GM21825 (cell line): ENCODE measurements around the gene RGL1.
"Not testable (repeated sequence)": the region's sequence is repeated elsewhere in the genome, so short reads cannot be mapped to it uniquely, and the experiment has no call there.

ENCODE experiments used
- ATAC-seq: cut with Tn5 transposase; IDR thresholded peaks from one replicate; pipeline ENCODE4 v1.9.1; 2021; ENCODE audit warnings: mild to moderate bottlenecking, moderate library complexity; ENCODE audit not compliant: unreplicated experiment

The RGL1 gene

GRCh38 chr1:183804916-183805841, at the start of gene RGL1:
TSS of gene RGL1 (plus strand) at chr1:183805120. CDS start at chr1:183805298, 178 bp downstream.
- no peak for ATAC-seq

DNA sequence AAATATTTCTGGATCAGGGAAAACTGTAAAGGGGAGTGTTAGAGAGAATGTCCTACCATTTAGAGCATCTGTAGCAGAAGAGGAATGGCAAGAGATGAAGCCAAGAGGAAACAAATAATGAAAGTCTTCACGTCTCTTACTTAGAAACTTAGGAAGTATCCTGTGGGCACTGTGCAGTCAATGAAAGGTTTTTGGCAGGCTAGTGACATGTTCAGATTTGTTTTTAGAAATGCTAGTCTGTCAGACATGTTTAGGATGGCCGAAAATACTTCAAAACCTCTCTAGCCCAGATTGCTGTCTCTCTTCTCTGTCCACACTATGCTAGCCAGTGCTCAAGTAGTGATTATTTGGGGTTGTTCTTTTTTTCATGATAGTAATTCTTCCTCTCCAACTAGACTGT, 48.6 kb upstream of the RGL1 start:
- no peak for ATAC-seq

- no peak for ATAC-seq
These were observed 47.9 kb upstream of the RGL1 start for GRCh38 chr1:183757061-183757460.

DNA sequence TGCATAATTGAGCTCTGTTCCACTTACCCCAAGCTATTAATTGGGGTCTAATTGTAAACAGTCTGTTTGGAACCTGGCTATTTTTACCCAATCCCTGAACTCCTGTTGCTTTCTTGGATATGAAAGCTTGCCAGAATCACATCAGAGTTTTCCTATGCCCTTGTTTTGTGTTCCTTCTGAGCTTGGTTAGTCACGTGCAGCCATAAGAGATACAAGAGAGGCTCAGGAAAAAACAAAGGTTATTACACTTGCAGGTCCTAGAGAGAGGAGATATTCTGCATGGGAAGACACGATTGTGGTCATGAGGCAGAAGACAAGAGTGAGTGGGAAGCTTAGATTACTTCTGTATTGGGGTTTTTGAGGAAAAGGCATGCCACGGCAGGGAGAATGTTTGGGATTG, 46.0 kb upstream of the RGL1 start:
- ATAC-seq: no peak

DNA sequence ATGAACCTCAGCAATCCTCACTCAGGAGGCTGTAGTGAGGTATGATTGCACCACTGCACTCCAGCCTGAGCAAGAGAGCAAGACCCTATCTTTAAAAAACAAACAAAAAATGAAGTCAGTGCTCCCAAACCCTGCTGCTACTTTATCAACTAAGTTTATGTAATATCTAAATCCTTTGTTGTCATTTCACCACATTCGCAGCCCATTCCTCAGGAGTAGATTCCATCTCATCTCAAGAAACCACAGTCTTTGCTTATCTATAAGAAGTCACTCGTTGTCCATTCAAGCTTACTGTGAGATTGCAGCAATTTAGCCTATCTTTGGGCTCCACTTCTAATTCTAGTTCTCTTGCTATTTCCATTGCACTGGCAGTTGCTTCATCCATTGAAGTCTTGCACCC, 44.3 kb upstream of the RGL1 start:
- no peak for ATAC-seq

DNA sequence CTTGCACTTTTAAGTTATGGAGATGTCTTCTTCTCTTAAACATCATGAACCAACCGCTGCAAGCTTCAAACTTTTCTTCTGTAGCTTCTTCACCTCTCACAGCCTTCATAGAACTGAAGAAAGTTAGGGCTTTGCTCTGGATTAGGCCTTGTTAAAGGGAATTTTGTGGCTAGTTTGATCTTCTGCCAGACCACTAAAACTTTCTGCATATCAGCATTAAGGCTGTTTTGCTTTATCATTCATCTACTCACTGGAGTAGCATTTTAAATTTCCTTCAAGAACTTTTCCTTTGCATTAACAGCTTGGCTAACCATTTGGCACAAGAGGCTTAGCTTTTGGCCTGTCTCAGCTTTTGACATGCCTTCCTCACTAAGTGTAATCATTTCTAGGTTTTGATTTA, 43.0 kb upstream of the RGL1 start:
- no peak for ATAC-seq

GRCh38 chr1:183762856-183763255, 42.1 kb upstream of the RGL1 start:
- ATAC-seq: not testable (repeated sequence)

DNA sequence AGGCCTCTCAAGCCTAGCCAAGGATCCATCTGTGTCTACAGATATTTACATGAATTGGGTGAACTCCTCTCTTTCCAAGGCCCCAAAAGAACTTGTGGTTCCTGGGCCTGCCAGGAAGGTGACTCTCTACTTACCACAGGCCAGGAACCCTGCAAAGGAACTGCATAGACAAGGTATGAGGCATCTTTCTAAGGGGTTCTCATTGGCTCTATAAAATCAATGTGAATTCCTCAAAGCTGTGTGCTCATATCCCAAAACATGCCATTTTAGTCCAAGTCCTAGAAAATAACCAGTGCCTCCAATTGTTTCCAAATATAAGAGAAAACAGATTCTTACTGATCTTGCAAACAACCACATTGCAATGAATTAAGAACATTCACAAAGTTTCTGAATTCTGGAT, 39.9 kb upstream of the RGL1 start:
- ATAC-seq: no peak

GRCh38 chr1:183769956-183770815, 34.7 kb upstream of the RGL1 start:
- no peak for ATAC-seq

DNA sequence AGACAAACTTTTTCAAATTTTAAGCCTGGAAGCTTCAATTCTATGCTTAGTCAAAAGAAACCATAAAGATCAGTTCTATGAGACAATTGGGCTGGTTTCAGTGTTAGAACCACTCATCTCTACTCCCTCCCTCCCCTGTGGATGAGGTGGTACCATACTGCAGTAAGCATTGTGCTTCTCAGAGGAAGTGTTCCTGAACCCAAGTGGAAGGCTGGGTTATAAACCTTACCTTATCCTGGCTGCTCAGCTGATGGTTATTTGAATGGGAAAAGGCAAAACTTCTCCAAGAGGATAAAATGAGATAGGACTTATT, 34.1 kb upstream of the RGL1 start:
- no peak for ATAC-seq

DNA sequence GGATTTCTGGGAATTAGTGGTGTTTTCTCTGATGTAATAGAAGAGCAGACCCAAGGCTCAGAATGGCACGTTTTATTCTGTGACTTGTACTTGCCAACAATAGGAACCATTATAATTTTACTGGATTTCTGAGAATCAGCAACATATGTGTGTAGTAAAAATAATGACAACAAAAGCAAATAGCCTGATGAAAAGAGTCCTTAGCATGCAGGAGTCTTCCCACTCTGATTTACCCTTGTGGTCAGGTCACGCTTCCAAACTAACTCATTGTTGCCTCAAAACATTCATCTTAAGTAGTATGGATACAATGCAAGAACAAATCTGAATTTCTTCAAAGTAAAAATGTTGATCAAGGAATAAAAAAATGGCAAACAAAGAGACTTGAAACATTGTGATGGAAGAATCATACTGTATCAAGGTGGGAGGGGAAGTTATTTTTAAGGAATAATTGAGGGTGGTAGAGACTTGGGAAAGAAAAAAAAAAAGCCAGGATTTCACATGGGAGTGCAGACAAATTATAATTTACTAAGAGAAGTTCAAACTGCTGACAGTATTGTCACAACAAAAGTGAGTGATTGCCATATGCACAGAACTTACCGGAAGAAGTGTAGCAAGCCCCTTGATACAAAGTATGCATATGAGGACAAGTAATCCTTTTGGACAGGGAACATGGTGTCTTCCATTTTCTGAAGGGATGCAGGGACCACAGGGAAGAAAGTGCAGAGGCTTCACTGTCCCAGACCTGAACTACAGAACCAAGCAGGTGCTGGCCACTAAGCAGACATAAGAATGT, 31.2 kb upstream of the RGL1 start:
- no peak for ATAC-seq

- no peak for ATAC-seq
These were observed 30.0 kb upstream of the RGL1 start for GRCh38 chr1:183774938-183775337.

- ATAC-seq: no peak
These were observed 28.2 kb upstream of the RGL1 start for GRCh38 chr1:183776731-183777130.

DNA sequence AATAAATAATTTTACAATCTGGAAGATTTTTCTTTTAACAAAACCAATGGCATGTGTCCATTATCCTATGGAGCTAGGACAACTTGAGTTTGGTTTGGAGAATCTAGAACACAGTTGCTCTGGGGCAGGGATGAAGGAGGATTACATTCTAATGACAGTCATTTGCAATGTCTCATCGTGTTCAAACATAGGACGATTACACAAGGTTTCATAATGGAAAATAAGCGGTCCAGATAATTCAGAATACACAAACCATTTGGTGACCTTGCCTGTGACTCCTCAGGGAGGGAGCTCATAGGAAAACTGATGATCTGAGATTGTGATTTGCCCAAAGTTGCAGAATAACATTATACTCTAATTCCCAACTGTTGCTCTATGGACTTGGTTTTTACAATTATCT, 27.6 kb upstream of the RGL1 start:
- ATAC-seq: no peak

DNA sequence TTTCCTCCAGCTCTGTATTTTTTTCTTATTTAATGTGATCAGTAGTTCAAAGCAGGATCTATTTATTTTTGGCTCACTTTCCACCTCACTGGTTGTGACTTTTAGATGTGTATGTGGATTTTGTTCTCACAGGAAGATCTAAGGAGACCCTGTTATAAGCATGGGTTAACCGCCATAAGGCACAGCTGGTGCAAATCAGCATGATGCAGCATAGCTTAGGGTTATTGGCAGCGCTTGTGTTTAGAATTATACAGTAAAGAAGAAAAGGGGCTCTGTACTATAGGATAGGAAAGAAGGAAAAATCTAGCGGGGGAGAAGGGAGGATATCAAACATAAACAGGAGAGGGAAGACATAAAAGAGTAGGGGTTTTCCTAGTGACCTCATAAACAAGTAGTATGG, 26.9 kb upstream of the RGL1 start:
- ATAC-seq: no peak

DNA sequence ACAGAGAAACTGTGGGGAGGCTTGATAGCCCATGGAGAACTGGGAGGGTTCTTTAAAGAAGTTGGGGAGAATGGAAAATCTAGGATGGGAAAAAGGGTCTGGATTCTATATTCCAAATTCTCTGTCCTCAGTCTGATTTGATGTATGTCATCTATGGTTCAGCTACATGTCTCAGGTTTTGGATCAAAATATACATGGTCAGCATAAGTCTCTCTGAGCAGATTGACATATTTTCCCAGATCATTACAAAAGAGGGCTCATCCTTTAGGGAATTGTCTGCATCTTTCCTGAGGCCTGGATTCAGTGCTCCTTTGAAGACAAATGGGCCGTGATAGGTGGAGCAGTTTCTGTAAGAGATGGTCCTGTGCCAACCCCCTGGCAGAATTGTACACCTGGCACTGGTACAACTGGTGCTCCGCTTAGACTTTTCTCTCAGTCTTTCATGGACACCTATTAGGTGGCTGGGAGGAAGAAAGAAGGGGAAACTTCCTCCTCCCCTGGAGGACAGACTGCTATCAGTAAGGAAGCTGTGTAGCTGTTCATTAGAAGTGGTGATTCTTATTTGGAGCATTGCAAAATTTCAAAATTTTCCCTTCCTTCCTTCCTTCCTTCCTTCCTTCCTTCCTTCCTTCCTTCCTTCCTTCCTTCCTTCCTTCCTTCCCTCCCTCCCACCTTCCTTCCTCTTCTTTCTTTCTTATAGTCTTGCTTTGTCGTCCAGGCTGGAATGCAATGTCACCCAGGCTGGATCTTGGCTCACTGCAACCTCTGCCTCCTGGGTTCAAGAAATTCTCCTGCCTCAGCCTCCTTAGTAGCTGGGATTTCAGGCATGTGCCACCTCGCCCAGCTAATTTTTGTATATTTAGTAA, 26.1 kb upstream of the RGL1 start:
- no peak for ATAC-seq

DNA sequence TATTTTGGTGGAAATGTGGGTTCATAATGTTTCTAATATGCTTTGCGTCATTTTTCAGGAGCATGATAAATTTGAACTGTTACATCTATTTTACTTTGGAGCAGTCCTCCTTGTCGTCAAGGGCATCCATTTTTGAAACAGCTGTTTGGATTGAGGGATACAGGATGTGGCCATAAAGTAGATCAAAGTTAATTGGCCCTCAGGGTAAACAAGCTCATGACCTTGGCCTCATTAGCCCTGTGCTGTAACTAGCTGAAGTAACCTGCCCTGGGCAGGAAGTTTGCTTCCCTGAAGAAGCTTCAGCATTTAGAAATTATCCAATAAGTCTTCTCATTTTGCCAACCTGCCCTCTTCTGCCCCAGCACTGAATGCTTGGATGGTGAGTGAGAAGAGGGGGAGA, 24.8 kb upstream of the RGL1 start:
- no peak for ATAC-seq

GRCh38 chr1:183780757-183781156, 24.2 kb upstream of the RGL1 start:
- ATAC-seq: no peak

DNA sequence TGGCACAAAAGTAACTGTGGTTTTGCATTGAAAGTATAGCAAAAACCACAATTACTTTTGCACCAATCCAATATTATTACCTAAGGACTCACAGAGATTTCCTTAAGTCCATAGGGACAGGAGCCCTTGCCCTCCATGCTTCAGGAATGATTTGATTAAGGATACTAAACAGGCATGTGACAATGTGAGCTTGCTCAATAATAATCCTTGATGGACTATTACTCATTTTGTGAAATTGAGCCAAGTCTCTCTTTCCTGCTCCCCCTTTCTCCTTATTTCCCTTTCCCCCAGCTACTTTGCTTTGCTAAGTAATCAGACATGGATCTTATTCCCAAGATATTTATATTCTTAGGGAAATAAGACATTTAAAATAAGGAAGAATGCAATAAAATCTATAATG, 21.6 kb upstream of the RGL1 start:
- ATAC-seq: no peak
